Measurements from ENCODE around the gene TTLL10. TPM values are rescaled to one million over a fixed set of nuclear protein-coding genes. Genes with fewer than 3 reads are reported as not detected.
"Not testable (repeated sequence)": the region's sequence is repeated elsewhere in the genome, so short reads cannot be mapped to it uniquely, and the experiment has no call there.

TTLL10 gene
- total and polyA plus RNA-seq, 2 of the 4 experiments (the other 2 are of a cell fraction): not detected

DNA sequence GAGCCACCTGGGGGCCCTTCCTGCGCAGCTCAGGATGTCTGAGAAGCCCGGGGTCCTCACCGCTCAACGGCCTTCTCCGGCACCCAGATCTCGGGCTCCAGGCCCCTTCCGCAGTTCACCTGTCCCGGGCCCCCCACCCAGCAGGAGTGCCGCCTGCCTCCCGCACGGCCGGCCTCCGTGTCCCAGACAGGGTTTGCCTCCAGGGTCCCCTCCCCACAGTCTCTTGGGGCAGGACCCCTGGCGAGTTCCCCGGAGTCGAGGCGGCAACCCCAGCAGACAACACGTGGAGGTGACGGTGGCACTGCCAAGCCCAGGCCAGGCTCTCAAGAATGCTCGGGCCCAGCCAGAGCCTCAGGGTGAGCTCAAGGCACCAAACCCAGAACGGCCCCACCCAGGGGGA is 22.4 kb upstream of the TTLL10 start:
- no peak overlapping the region for H3K56ac ChIP-seq (ENCODE audit: extremely low read depth, insufficient read depth, low read length)
- H4K5ac ChIP-seq (ENCODE audit: low read depth, low read length): no peak overlapping the region
- 91% methylated on average over 4 of the region's 21 CpGs; no CpG with 5 or more reads in 1 of the 2 experiments for WGBS, 2 experiments (ENCODE audit: extremely low coverage in 2 of 2, insufficient read length in 1 of 2)
- ChIA-PET CTCF (no interaction called here), POLR2A (ENCODE audit: unreplicated experiment) (no interaction called here)
- no peak for TF ChIP-seq CHD1 (IDR thresholded peaks at IDR 0.05; ENCODE audit: low read depth, low read length)
- TF ChIP-seq, protein P1, sequence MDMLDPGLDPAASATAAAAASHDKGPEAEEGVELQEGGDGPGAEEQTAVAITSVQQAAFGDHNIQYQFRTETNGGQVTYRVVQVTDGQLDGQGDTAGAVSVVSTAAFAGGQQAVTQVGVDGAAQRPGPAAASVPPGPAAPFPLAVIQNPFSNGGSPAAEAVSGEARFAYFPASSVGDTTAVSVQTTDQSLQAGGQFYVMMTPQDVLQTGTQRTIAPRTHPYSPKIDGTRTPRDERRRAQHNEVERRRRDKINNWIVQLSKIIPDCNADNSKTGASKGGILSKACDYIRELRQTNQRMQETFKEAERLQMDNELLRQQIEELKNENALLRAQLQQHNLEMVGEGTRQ (IDR thresholded peaks at IDR 0.05; ENCODE audit: low read depth, low read length): no peak
- TF ChIP-seq FOS (IDR thresholded peaks at IDR 0.05; ENCODE audit: low read depth, low read length): no peak
- TF ChIP-seq MAFK (IDR thresholded peaks at IDR 0.05; ENCODE audit: low read depth, low read length): no peak
- no peak for TF ChIP-seq NFE2L2 (IDR thresholded peaks at IDR 0.05; ENCODE audit: low read depth, low read length)
- TF ChIP-seq MAZ (IDR thresholded peaks at IDR 0.05; ENCODE audit: borderline replicate concordance, low read depth, low read length): no peak
- no peak overlapping the region for H2BK5ac ChIP-seq (ENCODE audit: low read depth, low read length, poor library complexity, severe bottlenecking)
- H2BK20ac ChIP-seq (ENCODE audit: low read depth, low read length): no peak overlapping the region
- H3K36me3 ChIP-seq (ENCODE audit: control insufficient read depth, insufficient read depth, low read length): no peaks in the 10 kb centered on the region
- H3K4ac ChIP-seq (ENCODE audit: low read depth, low read length): no peak overlapping the region
- H3K27me3 ChIP-seq (ENCODE audit: control insufficient read depth, insufficient read depth, low read length): peaks cover 3% of the 10 kb centered on the region; the same call in 1 of the 2 replicates
- no TSS peak for BruUV-seq (replicated peaks)
- no peak overlapping the region for H3K4me3 ChIP-seq (ENCODE audit: insufficient read depth, low read depth, low read length)
- H2AK9ac ChIP-seq (replicated peaks; ENCODE audit: low read depth, low read length, poor library complexity): no peak overlapping the region
- no peak overlapping the region for H3K9ac ChIP-seq (ENCODE audit: low read depth, low read length)
- ATAC-seq (ENCODE audit: low read depth) (no peak), DNase-seq (no peak)
- H2BK15ac ChIP-seq (ENCODE audit: low read depth, low read length): no peak overlapping the region
- in situ Hi-C loops (cut with MboI; ENCODE audit: low sequenced_read_pairs): no loop called here
- H4K20me1 ChIP-seq (ENCODE audit: insufficient read depth, low read length): no peaks in the 10 kb centered on the region
- no peaks in the 10 kb centered on the region for H3K4me1 ChIP-seq (ENCODE audit: control insufficient read depth, insufficient read depth, low read length)
- intact Hi-C loops (cut with micrococcal nuclease): no loop called here
- H4K91ac ChIP-seq (ENCODE audit: insufficient read depth, low read depth, low read length): no peak overlapping the region
- H3K79me1 ChIP-seq (ENCODE audit: low read depth in 1 of 2, low read length in 2 of 2): no peaks in the 10 kb centered on the region
- dilution Hi-C loops (cut with HindIII; ENCODE audit: low sequenced_read_pairs, unreplicated experiment): no loop called here
- H2BK120ac ChIP-seq (ENCODE audit: low read depth, low read length): no peak overlapping the region
- no peak overlapping the region for H3K4me2 ChIP-seq (ENCODE audit: low read depth, low read length)
- peaks cover 2% of the 10 kb centered on the region; the same call in 1 of the 2 replicates for H3K9me3 ChIP-seq (ENCODE audit: control insufficient read depth, insufficient read depth, low read length)
- no peaks in the 10 kb centered on the region for H3K9me1 ChIP-seq (ENCODE audit: insufficient read depth, low read length)
- H2AFZ ChIP-seq (replicated peaks; ENCODE audit: low read length, poor library complexity): no peak overlapping the region
- no peak overlapping the region for H4K8ac ChIP-seq (ENCODE audit: low read depth in 2 of 2, low read length in 2 of 2)
- H3K23ac ChIP-seq (ENCODE audit: low read depth, low read length): no peak overlapping the region
- H2AK5ac ChIP-seq (ENCODE audit: low read depth, low read length): no peak overlapping the region
- H3K18ac ChIP-seq (ENCODE audit: low read depth, low read length): no peak overlapping the region
- H3K27ac ChIP-seq (ENCODE audit: insufficient read depth, low read length): no peak overlapping the region
- H3K14ac ChIP-seq (replicated peaks; ENCODE audit: low read depth, low read length): no peak overlapping the region

DNA sequence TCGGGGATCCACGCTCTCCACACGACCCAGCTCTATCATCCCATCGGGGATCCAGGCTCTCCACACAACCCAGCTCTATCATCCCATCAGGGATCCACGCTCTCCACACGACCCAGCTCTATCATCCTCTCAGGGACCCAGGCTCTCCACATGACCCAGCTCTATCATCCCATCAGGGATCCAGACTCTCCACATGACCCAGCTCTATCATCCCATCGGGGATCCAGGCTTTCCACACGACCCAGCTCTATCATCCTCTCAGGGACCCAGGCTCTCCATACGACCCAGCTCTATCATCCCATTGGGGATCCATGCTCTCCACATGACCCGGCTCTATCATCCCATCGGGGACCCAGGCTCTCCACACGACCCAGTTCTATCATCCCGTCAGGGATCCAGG is 21.2 kb upstream of the TTLL10 start:
- H3K27me3 ChIP-seq (ENCODE audit: control insufficient read depth, insufficient read depth, low read length); H2AK9ac ChIP-seq (replicated peaks; ENCODE audit: low read depth, low read length, poor library complexity); H3K56ac ChIP-seq (ENCODE audit: extremely low read depth, insufficient read depth, low read length); H2BK5ac ChIP-seq (ENCODE audit: low read depth, low read length, poor library complexity, severe bottlenecking); H4K8ac ChIP-seq (ENCODE audit: low read depth in 2 of 2, low read length in 2 of 2); H3K23ac ChIP-seq (ENCODE audit: low read depth, low read length); DNase-seq; H3K9me3 ChIP-seq (ENCODE audit: control insufficient read depth, insufficient read depth, low read length); BruUV-seq (replicated peaks); H3K27ac ChIP-seq (ENCODE audit: insufficient read depth, low read length); ATAC-seq (ENCODE audit: low read depth); in situ Hi-C loops (cut with MboI; ENCODE audit: low sequenced_read_pairs); H3K4me3 ChIP-seq (ENCODE audit: insufficient read depth, low read depth, low read length); H4K20me1 ChIP-seq (ENCODE audit: insufficient read depth, low read length); H3K4me1 ChIP-seq (ENCODE audit: control insufficient read depth, insufficient read depth, low read length); intact Hi-C loops (cut with micrococcal nuclease); H3K79me1 ChIP-seq (ENCODE audit: low read depth in 1 of 2, low read length in 2 of 2); POLR2A ChIA-PET (ENCODE audit: unreplicated experiment); dilution Hi-C loops (cut with HindIII; ENCODE audit: low sequenced_read_pairs, unreplicated experiment); H3K36me3 ChIP-seq (ENCODE audit: control insufficient read depth, insufficient read depth, low read length); H3K18ac ChIP-seq (ENCODE audit: low read depth, low read length); H3K4me2 ChIP-seq (ENCODE audit: low read depth, low read length); H2BK15ac ChIP-seq (ENCODE audit: low read depth, low read length); H2AK5ac ChIP-seq (ENCODE audit: low read depth, low read length); H2AFZ ChIP-seq (replicated peaks; ENCODE audit: low read length, poor library complexity); H3K14ac ChIP-seq (replicated peaks; ENCODE audit: low read depth, low read length); H3K9ac ChIP-seq (ENCODE audit: low read depth, low read length); H2BK20ac ChIP-seq (ENCODE audit: low read depth, low read length); H4K91ac ChIP-seq (ENCODE audit: insufficient read depth, low read depth, low read length); H4K5ac ChIP-seq (ENCODE audit: low read depth, low read length); H2BK120ac ChIP-seq (ENCODE audit: low read depth, low read length); CTCF ChIA-PET; H3K9me1 ChIP-seq (ENCODE audit: insufficient read depth, low read length); H3K4ac ChIP-seq (ENCODE audit: low read depth, low read length): not testable (repeated sequence)
- 78% methylated on average over 9 of the region's 13 CpGs; no CpG with 5 or more reads in 1 of the 2 experiments for WGBS, 2 experiments (ENCODE audit: extremely low coverage in 2 of 2, insufficient read length in 1 of 2)
